Nephron (organoid): ENCODE measurements around the gene FOXO6.

Experiments
- H3K27ac Mint-ChIP-seq, 3 experiments: 2 replicates each; pipeline ENCODE4 v1.8.0; 2020; ENCODE audit warnings: mixed read lengths in 3 of 3, mild to moderate bottlenecking in 2 of 3, moderate library complexity in 1 of 3
- H3K27me3 Mint-ChIP-seq: 2 replicates; pipeline ENCODE4 v1.8.0; 2021; ENCODE audit warnings: low read depth, mild to moderate bottlenecking, moderate library complexity, mixed read lengths
- H3K36me3 Mint-ChIP-seq: 2 replicates; pipeline ENCODE4 v1.8.0; 2020; ENCODE audit warnings: low read depth, mixed read lengths
- H3K4me1 Mint-ChIP-seq: 2 replicates; pipeline ENCODE4 v1.8.0; 2020; ENCODE audit warnings: mixed read lengths
- H3K4me3 Mint-ChIP-seq, 3 experiments: 2 replicates each; pipeline ENCODE4 v1.8.0; 2020; ENCODE audit warnings: mild to moderate bottlenecking in 3 of 3, mixed read lengths in 3 of 3, moderate library complexity in 2 of 3
- H3K9me3 Mint-ChIP-seq: 2 replicates; pipeline ENCODE4 v1.8.0; 2020; ENCODE audit warnings: mixed read lengths
- CTCF ChIP-seq, 3 experiments: fragments of 200-600 bp; sonication (generic); IDR thresholded peaks; one replicate each; pipeline ENCODE4 v1.5.0; 2021; ENCODE audit warnings: antibody characterized with exemption in 3 of 3; ENCODE audit not compliant: unreplicated experiment in 3 of 3

Gene FOXO6

GRCh38 chr1:41426201-41426890 is 65.1 kb downstream of the FOXO6 start:
- no peak overlapping the region for H3K27ac Mint-ChIP-seq
- TF ChIP-seq CTCF (IDR thresholded peaks at IDR 0.05; ENCODE audit: unreplicated experiment in 3 of 3): no peak
- H3K4me1 Mint-ChIP-seq: peaks cover 25% of the 10 kb centered on the region
- no peaks in the 10 kb centered on the region for H3K9me3 Mint-ChIP-seq
- H3K4me3 Mint-ChIP-seq: no peak overlapping the region
- no peaks in the 10 kb centered on the region for H3K36me3 Mint-ChIP-seq
- H3K27me3 Mint-ChIP-seq: no peaks in the 10 kb centered on the region

GRCh38 chr1:41427122-41427913 is 66.1 kb downstream of the FOXO6 start:
- no peaks in the 10 kb centered on the region for H3K9me3 Mint-ChIP-seq
- H3K27ac Mint-ChIP-seq: no peak overlapping the region
- no peaks in the 10 kb centered on the region for H3K27me3 Mint-ChIP-seq
- TF ChIP-seq CTCF (IDR thresholded peaks at IDR 0.05; ENCODE audit: unreplicated experiment in 3 of 3): no peak
- no peaks in the 10 kb centered on the region for H3K36me3 Mint-ChIP-seq
- H3K4me1 Mint-ChIP-seq: peaks cover 29% of the 10 kb centered on the region
- no peak overlapping the region for H3K4me3 Mint-ChIP-seq

GRCh38 chr1:41427916-41428737 is 66.9 kb downstream of the FOXO6 start:
- Mint-ChIP-seq H3K9me3 (no peaks in the 10 kb centered on the region), H3K27ac (peak overlapping the region in 2 of 3 experiments; percentile 6 to 33), H3K4me1 (peaks cover 37% of the 10 kb centered on the region), H3K27me3 (no peaks in the 10 kb centered on the region), H3K4me3 (no peak overlapping the region), H3K36me3 (no peaks in the 10 kb centered on the region)
- no peak for TF ChIP-seq CTCF (IDR thresholded peaks at IDR 0.05; ENCODE audit: unreplicated experiment in 3 of 3)

GRCh38 chr1:41428738-41429640 is 67.8 kb downstream of the FOXO6 start:
- H3K27ac Mint-ChIP-seq: peak overlapping the region in 2 of 3 experiments; percentile 6 to 33
- H3K4me1 Mint-ChIP-seq: peaks cover 43% of the 10 kb centered on the region
- no peaks in the 10 kb centered on the region for H3K36me3 Mint-ChIP-seq
- TF ChIP-seq CTCF (IDR thresholded peaks at IDR 0.05; ENCODE audit: unreplicated experiment in 3 of 3): no peak
- no peaks in the 10 kb centered on the region for H3K27me3 Mint-ChIP-seq
- no peak overlapping the region for H3K4me3 Mint-ChIP-seq
- H3K9me3 Mint-ChIP-seq: no peaks in the 10 kb centered on the region

- Mint-ChIP-seq H3K27ac (peak overlapping the region in 1 of 3 experiments; percentile 37), H3K9me3 (no peaks in the 10 kb centered on the region), H3K4me1 (peaks cover 49% of the 10 kb centered on the region), H3K4me3 (no peak overlapping the region), H3K36me3 (no peaks in the 10 kb centered on the region), H3K27me3 (peaks cover 6% of the 10 kb centered on the region)
- no peak for TF ChIP-seq CTCF (IDR thresholded peaks at IDR 0.05; ENCODE audit: unreplicated experiment in 3 of 3)
Measured at GRCh38 chr1:41429641-41430035, 68.4 kb downstream of the FOXO6 start.
